Glomerular endothelial cell (primary cell): Measurements from ENCODE around the gene GBP2. TPM values are rescaled to one million over a fixed set of nuclear protein-coding genes. Genes with fewer than 3 reads are reported as not detected.

Experiments used
- DNase-seq: peaks from one replicate; pipeline ENCODE4 v3.0.0-alpha.2; 2011; ENCODE audit warnings: low read depth, low spot score; ENCODE audit errors: extremely low read depth
- total RNA-seq: library from RNA; depleted of rRNA; stranded (reverse); fragments of >200 nt; gene quantifications from 2 replicates; pipeline ENCODE4 v1.2.3, GENCODE V29; 2015

Gene GBP2
- total RNA-seq, 1 donor from 2014 or later: 49.8 TPM

GRCh38 chr1:89065079-89065868, 60.6 kb downstream of the GBP2 start, which contains the start of gene GBP1:
Gene GBP1, minus strand, starts transcription at chr1:89065208. Its CDS starts 1,974 bp downstream, at chr1:89063234.
- DNase-seq: peak; percentile 78

- DNase-seq: no peak
Observed at GRCh38 chr1:89064632-89065031, 61.3 kb downstream of the GBP2 start.

- DNase-seq: no peak
Observed at GRCh38 chr1:89063094-89063493, 62.8 kb downstream of the GBP2 start.

GRCh38 chr1:89060091-89060490, 65.8 kb downstream of the GBP2 start:
- DNase-seq: no peak

Other genes with a start within 250 kb of the GBP2 start
- 22.6 and 24.5 TPM in 2 replicates for gene GTF2B, start 234.5 kb downstream of the GBP2 start, total RNA-seq
- 17.3 and 26.5 TPM in 2 replicates for gene KYAT3, start 133.5 kb downstream of the GBP2 start, total RNA-seq
- 5.0 and 7.4 TPM in 2 replicates for gene RBMXL1, start 133.5 kb downstream of the GBP2 start, total RNA-seq
- 47.3 and 48.9 TPM in 2 replicates for gene GBP3, start 103.2 kb downstream of the GBP2 start, total RNA-seq
- 24.7 and 60.4 TPM in 2 replicates for gene GBP1, start 60.9 kb downstream of the GBP2 start, total RNA-seq
- not detected in 2 replicates for gene GBP7, start 49.9 kb upstream of the GBP2 start, total RNA-seq
- gene GBP4, start 72.8 kb upstream of the GBP2 start, total RNA-seq: 27.0 and 38.0 TPM in 2 replicates
- gene GBP5, start 146.7 kb upstream of the GBP2 start, total RNA-seq: 0.92 and 3.0 TPM in 2 replicates
- not detected in 2 replicates for gene GBP6, start 237.9 kb upstream of the GBP2 start, total RNA-seq